Transverse colon (tissue), 1 donor: Measurements from ENCODE around the gene ALG8.

Source experiments
- EP300 ChIP-seq: sonication (generic); formaldehyde crosslinking; IDR thresholded peaks from one replicate; pipeline ENCODE4 v1.6.1; 2017; ENCODE audit warnings: antibody characterized with exemption, low read depth
- POLR2A ChIP-seq: fragments of 450-650 bp; IDR thresholded peaks from one replicate; pipeline ENCODE4 v1.6.1; 2016; ENCODE audit warnings: antibody characterized with exemption, mild to moderate bottlenecking, moderate library complexity

DNA sequence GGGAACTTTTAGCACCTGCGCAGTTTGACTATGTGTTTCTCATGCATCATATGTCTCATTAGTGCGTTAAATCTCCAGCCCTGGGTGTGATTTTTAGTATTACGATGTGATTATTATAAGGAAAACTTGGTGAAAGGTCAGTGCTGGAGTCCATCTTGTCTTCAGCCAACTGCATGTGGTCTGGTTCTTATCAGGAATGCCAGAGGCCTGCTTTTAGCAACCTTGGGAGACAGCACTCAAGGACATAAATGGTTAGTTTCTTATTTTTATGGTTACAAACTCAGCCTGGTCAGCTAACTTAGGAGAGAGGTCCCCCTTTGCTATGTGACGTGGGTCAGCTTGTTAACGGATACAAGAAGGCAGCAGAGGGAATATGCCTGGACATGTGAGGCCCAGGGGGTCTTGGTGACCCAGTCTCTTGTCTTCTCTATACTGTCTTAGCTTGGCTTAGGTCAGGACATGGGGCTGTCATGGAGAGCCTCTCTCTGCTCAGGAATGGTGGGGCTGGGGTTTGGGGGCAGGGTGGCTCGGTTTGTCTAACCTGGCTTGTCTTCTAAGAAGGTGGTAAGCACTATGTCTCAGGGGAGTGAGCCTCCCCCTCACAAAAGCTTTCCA is 27.5 kb upstream of the ALG8 start:
- no peak for TF ChIP-seq EP300
- TF ChIP-seq POLR2A, result no peak
